ENCODE data around the gene CCDC116. TPM values are rescaled to one million over a fixed set of nuclear protein-coding genes. Genes with fewer than 3 reads are reported as not detected.

The CCDC116 gene
- total and polyA plus RNA-seq, 2 experiments from 2014 or later, result 0.14 TPM; not detected in 1

DNA sequence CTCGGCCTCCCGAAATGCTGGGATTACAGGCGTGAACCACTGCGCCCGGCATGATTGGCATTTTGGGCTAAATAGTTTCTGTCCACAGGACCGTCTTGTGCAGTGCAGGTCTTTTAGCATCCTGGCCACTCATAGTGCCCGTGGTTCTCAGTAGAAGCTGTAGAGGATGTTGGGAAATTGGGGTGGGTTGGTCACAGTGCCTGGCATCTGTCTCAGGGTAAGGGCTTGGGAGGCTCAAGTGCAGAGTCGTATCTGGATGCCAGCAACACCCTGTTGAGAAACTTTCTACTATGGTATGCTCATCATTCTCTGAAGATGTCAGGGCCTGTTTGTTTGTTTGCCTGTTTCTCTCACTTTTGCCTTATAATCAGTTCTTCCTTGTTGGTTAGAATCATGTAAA, 43.2 kb upstream of the CCDC116 start:
- Histone ChIP-seq H3K4me1 (ENCODE audit: insufficient read depth) (no peaks in the 10 kb centered on the region; the same call in 1 of the 2 replicates), H3K4me2 (no peak overlapping the region), H2AFZ (no peak overlapping the region), H3K4me3 (no peak overlapping the region), H3K9me2 (ENCODE audit: insufficient read depth) (no peaks in the 10 kb centered on the region), H3K36me3 (ENCODE audit: insufficient read depth) (peaks cover 5% of the 10 kb centered on the region), H3K79me2 (replicated peaks; ENCODE audit: insufficient read depth) (peaks cover 100% of the 10 kb centered on the region), H3K27ac (ENCODE audit: low read depth) (no peak overlapping the region), H3F3A (replicated peaks; ENCODE audit: low read depth) (peaks cover 7% of the 10 kb centered on the region; the same call in 1 of the 2 replicates), H3K27me3 (ENCODE audit: insufficient read depth) (no peaks in the 10 kb centered on the region), H4K20me1 (replicated peaks; ENCODE audit: insufficient read depth) (peaks cover 94% of the 10 kb centered on the region)
- Mint-ChIP-seq H3K4me1 (peaks cover 24% of the 10 kb centered on the region), H3K9me3 (no peaks in the 10 kb centered on the region; the same call in 2 of the 3 replicates), H3K36me3 (ENCODE audit: low read depth) (peaks cover 21% of the 10 kb centered on the region), H3K4me3 (no peak overlapping the region), H3K27ac (no peak overlapping the region), H3K27me3 (ENCODE audit: insufficient read depth, low read depth, poor library complexity) (peaks cover 15% of the 10 kb centered on the region)
- ATAC-seq, result no peak
- TF ChIP-seq, protein P1, sequence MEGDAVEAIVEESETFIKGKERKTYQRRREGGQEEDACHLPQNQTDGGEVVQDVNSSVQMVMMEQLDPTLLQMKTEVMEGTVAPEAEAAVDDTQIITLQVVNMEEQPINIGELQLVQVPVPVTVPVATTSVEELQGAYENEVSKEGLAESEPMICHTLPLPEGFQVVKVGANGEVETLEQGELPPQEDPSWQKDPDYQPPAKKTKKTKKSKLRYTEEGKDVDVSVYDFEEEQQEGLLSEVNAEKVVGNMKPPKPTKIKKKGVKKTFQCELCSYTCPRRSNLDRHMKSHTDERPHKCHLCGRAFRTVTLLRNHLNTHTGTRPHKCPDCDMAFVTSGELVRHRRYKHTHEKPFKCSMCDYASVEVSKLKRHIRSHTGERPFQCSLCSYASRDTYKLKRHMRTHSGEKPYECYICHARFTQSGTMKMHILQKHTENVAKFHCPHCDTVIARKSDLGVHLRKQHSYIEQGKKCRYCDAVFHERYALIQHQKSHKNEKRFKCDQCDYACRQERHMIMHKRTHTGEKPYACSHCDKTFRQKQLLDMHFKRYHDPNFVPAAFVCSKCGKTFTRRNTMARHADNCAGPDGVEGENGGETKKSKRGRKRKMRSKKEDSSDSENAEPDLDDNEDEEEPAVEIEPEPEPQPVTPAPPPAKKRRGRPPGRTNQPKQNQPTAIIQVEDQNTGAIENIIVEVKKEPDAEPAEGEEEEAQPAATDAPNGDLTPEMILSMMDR (conservative IDR thresholded peaks at IDR 0.05; ENCODE audit: low read depth in 2 of 2), result no peak
- TF ChIP-seq EZH2phosphoT487 (IDR thresholded peaks at IDR 0.05; ENCODE audit: unreplicated experiment), result no peak
- no peak for TF ChIP-seq ZNF331 (CRISPR knock-in tag; IDR thresholded peaks at IDR 0.05; ENCODE audit: low read depth)
- TF ChIP-seq, protein P2, sequence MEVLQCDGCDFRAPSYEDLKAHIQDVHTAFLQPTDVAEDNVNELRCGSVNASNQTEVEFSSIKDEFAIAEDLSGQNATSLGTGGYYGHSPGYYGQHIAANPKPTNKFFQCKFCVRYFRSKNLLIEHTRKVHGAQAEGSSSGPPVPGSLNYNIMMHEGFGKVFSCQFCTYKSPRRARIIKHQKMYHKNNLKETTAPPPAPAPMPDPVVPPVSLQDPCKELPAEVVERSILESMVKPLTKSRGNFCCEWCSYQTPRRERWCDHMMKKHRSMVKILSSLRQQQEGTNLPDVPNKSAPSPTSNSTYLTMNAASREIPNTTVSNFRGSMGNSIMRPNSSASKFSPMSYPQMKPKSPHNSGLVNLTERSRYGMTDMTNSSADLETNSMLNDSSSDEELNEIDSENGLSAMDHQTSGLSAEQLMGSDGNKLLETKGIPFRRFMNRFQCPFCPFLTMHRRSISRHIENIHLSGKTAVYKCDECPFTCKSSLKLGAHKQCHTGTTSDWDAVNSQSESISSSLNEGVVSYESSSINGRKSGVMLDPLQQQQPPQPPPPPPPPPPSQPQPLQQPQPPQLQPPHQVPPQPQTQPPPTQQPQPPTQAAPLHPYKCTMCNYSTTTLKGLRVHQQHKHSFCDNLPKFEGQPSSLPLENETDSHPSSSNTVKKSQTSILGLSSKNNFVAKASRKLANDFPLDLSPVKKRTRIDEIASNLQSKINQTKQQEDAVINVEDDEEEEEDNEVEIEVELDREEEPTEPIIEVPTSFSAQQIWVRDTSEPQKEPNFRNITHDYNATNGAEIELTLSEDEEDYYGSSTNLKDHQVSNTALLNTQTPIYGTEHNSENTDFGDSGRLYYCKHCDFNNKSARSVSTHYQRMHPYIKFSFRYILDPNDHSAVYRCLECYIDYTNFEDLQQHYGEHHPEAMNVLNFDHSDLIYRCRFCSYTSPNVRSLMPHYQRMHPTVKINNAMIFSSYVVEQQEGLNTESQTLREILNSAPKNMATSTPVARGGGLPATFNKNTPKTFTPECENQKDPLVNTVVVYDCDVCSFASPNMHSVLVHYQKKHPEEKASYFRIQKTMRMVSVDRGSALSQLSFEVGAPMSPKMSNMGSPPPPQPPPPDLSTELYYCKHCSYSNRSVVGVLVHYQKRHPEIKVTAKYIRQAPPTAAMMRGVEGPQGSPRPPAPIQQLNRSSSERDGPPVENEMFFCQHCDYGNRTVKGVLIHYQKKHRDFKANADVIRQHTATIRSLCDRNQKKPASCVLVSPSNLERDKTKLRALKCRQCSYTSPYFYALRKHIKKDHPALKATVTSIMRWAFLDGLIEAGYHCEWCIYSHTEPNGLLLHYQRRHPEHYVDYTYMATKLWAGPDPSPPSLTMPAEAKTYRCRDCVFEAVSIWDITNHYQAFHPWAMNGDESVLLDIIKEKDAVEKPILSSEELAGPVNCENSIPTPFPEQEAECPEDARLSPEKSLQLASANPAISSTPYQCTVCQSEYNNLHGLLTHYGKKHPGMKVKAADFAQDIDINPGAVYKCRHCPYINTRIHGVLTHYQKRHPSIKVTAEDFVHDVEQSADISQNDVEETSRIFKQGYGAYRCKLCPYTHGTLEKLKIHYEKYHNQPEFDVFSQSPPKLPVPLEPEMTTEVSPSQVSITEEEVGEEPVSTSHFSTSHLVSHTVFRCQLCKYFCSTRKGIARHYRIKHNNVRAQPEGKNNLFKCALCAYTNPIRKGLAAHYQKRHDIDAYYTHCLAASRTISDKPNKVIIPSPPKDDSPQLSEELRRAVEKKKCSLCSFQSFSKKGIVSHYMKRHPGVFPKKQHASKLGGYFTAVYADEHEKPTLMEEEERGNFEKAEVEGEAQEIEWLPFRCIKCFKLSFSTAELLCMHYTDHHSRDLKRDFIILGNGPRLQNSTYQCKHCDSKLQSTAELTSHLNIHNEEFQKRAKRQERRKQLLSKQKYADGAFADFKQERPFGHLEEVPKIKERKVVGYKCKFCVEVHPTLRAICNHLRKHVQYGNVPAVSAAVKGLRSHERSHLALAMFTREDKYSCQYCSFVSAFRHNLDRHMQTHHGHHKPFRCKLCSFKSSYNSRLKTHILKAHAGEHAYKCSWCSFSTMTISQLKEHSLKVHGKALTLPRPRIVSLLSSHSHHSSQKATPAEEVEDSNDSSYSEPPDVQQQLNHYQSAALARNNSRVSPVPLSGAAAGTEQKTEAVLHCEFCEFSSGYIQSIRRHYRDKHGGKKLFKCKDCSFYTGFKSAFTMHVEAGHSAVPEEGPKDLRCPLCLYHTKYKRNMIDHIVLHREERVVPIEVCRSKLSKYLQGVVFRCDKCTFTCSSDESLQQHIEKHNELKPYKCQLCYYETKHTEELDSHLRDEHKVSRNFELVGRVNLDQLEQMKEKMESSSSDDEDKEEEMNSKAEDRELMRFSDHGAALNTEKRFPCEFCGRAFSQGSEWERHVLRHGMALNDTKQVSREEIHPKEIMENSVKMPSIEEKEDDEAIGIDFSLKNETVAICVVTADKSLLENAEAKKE (CRISPR knock-in tag; IDR thresholded peaks at IDR 0.05), result no peak
- no peak for TF ChIP-seq NANOG (IDR thresholded peaks at IDR 0.05; ENCODE audit: borderline replicate concordance)
- TF ChIP-seq, protein P3, sequence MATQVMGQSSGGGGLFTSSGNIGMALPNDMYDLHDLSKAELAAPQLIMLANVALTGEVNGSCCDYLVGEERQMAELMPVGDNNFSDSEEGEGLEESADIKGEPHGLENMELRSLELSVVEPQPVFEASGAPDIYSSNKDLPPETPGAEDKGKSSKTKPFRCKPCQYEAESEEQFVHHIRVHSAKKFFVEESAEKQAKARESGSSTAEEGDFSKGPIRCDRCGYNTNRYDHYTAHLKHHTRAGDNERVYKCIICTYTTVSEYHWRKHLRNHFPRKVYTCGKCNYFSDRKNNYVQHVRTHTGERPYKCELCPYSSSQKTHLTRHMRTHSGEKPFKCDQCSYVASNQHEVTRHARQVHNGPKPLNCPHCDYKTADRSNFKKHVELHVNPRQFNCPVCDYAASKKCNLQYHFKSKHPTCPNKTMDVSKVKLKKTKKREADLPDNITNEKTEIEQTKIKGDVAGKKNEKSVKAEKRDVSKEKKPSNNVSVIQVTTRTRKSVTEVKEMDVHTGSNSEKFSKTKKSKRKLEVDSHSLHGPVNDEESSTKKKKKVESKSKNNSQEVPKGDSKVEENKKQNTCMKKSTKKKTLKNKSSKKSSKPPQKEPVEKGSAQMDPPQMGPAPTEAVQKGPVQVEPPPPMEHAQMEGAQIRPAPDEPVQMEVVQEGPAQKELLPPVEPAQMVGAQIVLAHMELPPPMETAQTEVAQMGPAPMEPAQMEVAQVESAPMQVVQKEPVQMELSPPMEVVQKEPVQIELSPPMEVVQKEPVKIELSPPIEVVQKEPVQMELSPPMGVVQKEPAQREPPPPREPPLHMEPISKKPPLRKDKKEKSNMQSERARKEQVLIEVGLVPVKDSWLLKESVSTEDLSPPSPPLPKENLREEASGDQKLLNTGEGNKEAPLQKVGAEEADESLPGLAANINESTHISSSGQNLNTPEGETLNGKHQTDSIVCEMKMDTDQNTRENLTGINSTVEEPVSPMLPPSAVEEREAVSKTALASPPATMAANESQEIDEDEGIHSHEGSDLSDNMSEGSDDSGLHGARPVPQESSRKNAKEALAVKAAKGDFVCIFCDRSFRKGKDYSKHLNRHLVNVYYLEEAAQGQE (IDR thresholded peaks at IDR 0.05; ENCODE audit: unreplicated experiment), result no peak
- no peak for TF ChIP-seq CREB1 (CRISPR knock-in tag; IDR thresholded peaks at IDR 0.05; ENCODE audit: low read depth)
- no peak for TF ChIP-seq JUNB (IDR thresholded peaks at IDR 0.05; ENCODE audit: unreplicated experiment)
- DNase-seq (ENCODE audit: low spot score), result no peak

Data from GM23338 (cell line).